GM19438 (cell line): ENCODE data around the gene TRIM29.

ENCODE experiments used
- ATAC-seq: cut with Tn5 transposase; IDR thresholded peaks from one replicate; pipeline ENCODE4 v1.9.1; 2021; ENCODE audit warnings: low read depth; ENCODE audit not compliant: unreplicated experiment

The TRIM29 gene

GRCh38 chr11:120065876-120066275 is 72.0 kb downstream of the TRIM29 start:
- no peak for ATAC-seq

- ATAC-seq: no peak
Measured at GRCh38 chr11:120065176-120065575, 72.7 kb downstream of the TRIM29 start.

- ATAC-seq: no peak
Measured at GRCh38 chr11:120064341-120064740, 73.6 kb downstream of the TRIM29 start.

- ATAC-seq: no peak
Measured at GRCh38 chr11:120063686-120064340, 74.1 kb downstream of the TRIM29 start.

- ATAC-seq: no peak
Measured at GRCh38 chr11:120062561-120062930, 75.4 kb downstream of the TRIM29 start.

- no peak for ATAC-seq
Measured at GRCh38 chr11:120061761-120062560, 76.0 kb downstream of the TRIM29 start.
